AG09309 (cell line): Measurements from ENCODE around the gene CST9.

Experiments
- DNase-seq: peaks from one replicate; pipeline ENCODE4 v3.0.0-alpha.2; 2010; ENCODE audit warnings: low read depth
- H3K4me3 ChIP-seq: 2 replicates; pipeline ENCODE4 v1.5.1; 2011; ENCODE audit warnings: mild to moderate bottlenecking, low read depth, low read length, moderate library complexity; ENCODE audit not compliant: control insufficient read depth
- CTCF ChIP-seq: IDR thresholded peaks from 2 replicates; pipeline ENCODE4 v1.5.1; 2011; ENCODE audit warnings: mild to moderate bottlenecking, low read depth, low read length, inconsistent platforms; ENCODE audit not compliant: insufficient read depth, control insufficient read depth; ENCODE audit errors: missing control alignments

Gene CST9

DNA sequence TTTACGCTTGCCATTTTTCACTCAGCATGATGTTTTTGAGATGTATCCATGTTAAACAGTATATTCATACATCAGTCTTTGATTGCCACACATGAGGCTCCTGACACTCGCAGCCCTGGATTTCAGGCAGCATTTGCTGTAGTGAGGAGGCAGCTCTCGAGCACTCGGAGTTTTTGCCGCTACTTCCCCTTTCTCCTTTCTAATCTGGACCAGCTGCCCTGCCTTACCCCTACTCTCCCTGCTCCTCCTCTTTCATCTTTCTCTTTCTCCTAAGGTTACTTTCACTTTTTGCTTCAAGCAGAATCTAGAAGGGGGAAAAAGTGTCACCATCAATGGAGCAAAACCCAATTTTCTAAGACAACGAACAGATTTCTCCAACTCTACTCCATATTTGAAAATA is 37.9 kb upstream of the CST9 start:
- H3K4me3 ChIP-seq, result no peak overlapping the region
- TF ChIP-seq CTCF, result no peak
- no peak for DNase-seq

DNA sequence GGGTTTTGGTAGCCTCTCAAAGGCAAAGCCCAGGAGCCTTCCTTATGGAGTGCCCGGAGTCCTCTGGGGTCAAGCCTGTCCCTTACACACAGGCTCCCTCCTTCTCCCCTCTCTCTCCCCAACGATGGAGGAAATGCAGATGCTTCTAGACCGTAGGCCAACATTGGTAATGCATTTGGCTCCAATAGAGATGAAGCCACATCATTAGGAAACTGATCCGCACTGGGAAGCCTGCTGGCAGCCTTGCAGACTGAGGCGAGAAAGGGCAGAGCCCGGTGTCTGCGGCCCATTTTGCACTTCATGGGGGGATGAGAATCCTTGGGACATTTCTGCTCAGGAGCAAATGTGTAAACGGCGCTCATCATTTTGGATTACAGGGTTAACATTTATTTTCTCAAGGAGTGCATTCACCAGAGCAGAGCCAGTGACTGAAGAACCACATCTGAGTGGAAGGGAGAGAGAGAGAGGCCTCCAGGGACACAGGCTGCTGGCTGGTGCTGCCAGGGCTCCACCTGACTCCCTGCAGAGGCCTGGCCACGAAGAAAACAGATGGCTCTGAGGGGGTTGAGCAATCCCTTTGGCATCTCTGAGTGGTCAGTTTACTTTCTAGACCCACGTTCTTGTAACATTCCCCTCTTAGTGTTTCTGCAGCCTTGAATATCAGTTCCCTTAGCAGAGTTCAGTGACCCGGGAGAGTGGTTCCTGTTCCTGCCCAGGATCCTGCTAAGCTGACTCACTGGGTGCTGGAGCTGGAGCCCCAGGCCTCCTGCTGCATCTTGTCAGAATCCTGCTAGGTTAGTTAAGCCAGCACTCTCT is 36.4 kb upstream of the CST9 start:
- no peak for TF ChIP-seq CTCF
- H3K4me3 ChIP-seq, result no peak overlapping the region
- DNase-seq, result peak; percentile 55

GRCh38 chr20:23640671-23641667 is 35.3 kb upstream of the CST9 start:
- no peak for DNase-seq
- H3K4me3 ChIP-seq, result no peak overlapping the region
- no peak for TF ChIP-seq CTCF

DNA sequence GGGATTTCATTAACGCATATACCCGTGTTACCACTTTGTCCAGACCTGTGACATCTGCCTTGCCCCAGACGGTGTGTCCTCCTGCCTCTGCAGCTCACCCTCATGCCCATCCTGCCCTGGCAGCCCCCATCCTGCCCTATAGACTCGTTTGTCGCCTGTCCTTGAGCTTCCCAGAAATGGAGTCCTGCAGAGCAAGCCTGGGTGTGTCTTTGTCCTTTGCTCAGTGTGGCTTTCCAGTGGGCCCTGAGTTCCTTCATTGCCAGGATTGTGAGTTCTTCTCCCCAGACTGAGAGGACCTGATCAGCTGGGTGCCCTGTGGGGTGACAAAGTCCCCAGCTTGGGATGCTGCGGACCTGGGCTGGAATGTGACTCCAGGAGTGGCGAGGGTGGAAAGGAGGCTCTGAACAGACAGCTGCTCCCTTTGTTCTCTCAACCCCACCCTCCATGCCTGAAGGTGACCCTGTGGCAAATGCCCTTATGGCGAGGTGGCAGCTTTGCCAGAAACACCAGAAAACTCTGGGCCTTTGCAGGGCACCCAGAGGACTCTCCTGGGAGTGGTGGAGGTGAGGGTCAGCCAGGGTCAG is 34.4 kb upstream of the CST9 start:
- DNase-seq, result no peak
- no peak for TF ChIP-seq CTCF
- H3K4me3 ChIP-seq, result no peak overlapping the region

DNA sequence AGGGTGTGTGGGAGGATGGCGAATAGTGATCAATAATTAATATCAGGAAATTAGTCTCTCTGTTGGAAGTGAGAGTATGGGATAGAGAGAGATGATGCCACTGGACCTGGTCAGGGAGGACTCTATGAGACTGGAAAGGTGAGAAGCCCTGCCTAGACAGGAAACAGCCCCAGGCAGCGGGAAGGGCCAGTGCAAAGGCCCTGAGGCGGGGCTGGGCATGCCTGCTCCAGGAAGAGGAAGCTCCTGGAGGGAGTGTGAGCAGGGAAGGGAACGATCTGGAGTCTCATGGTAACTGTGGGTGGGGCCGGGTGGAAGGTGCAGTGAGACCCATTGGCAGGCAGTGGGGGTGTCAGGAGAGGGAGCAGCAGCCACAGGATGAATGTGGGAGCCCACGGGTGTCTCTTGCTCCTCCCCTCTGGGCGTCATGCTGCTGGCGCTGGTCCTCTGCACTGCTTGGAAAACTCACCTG is 33.8 kb upstream of the CST9 start:
- DNase-seq, result no peak
- no peak for TF ChIP-seq CTCF
- no peak overlapping the region for H3K4me3 ChIP-seq

DNA sequence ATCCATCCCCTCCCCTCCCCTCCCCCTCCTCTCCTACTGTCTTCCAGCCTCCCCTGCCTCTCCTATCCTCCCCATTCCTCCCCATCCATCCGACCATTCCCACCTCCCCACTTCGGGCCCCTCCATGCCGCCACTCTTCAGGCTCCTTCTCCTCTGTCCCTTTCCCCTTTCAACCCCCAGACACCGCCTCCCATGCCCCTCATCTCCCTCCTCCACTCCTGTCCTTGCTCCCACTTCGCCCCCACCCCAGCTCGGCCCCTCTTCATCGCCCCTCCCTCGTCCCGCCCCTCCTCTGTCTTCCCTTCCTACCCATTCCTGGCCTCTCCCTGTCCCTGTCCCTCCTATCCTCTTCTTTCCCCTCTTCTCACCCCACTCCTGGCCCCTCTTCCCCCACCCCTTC is 32.6 kb upstream of the CST9 start:
- DNase-seq, result no peak

More for the DNA sequence above, 32.6 kb upstream of the CST9 start:
- no peak overlapping the region for H3K4me3 ChIP-seq
- TF ChIP-seq CTCF, result no peak
